ENCODE measurements around the gene CD200R1L. TPM values are rescaled to one million over a fixed set of nuclear protein-coding genes. Genes with fewer than 3 reads are reported as not detected.
A peak's percentile ranks its signal among the peaks of the same experiment; 100 is the strongest.

Gene CD200R1L
- polyA plus RNA-seq (2012; ENCODE audit: low read depth, missing spikeins): not detected

GRCh38 chr3:112846764-112847163 lies at the start of gene CD200R1L:
CD200R1L (minus strand) TSS chr3:112846864; CDS start chr3:112829367, 17,497 bp downstream.
- TF ChIP-seq TAF1 (IDR thresholded peaks at IDR 0.05; ENCODE audit: low read depth, low read length) (no peak), PAX5 (IDR thresholded peaks at IDR 0.05; ENCODE audit: insufficient read depth, low read length, severe bottlenecking) (no peak), POU2F2 (IDR thresholded peaks at IDR 0.05; ENCODE audit: low read depth, low read length) (no peak), SPI1 (IDR thresholded peaks at IDR 0.05; ENCODE audit: low read depth, low read length) (no peak), POLR2A (IDR thresholded peaks at IDR 0.05; ENCODE audit: low read depth, low read length) (no peak), POLR2AphosphoS5 (IDR thresholded peaks at IDR 0.05; ENCODE audit: low read depth, low read length) (no peak)
- FAIRE-seq (no peak), DNase-seq (ENCODE audit: insufficient read length, low spot score) (no peak)

GRCh38 chr3:112894258-112894657 lies 47.6 kb upstream of the CD200R1L start:
- DNase-seq (ENCODE audit: insufficient read length, low spot score) (no peak), FAIRE-seq (no peak)
- no peak for TF ChIP-seq POLR2A (IDR thresholded peaks at IDR 0.05; ENCODE audit: low read depth, low read length)
- TF ChIP-seq TAF1 (IDR thresholded peaks at IDR 0.05; ENCODE audit: low read depth, low read length): no peak
- TF ChIP-seq POLR2AphosphoS5 (IDR thresholded peaks at IDR 0.05; ENCODE audit: low read depth, low read length): no peak
- TF ChIP-seq SPI1 (IDR thresholded peaks at IDR 0.05; ENCODE audit: low read depth, low read length): no peak
- no peak for TF ChIP-seq POU2F2 (IDR thresholded peaks at IDR 0.05; ENCODE audit: low read depth, low read length)
- no peak for TF ChIP-seq PAX5 (IDR thresholded peaks at IDR 0.05; ENCODE audit: insufficient read depth, low read length, severe bottlenecking)

- TF ChIP-seq POLR2A (IDR thresholded peaks at IDR 0.05; ENCODE audit: low read depth, low read length) (no peak), SPI1 (IDR thresholded peaks at IDR 0.05; ENCODE audit: low read depth, low read length) (no peak), TAF1 (IDR thresholded peaks at IDR 0.05; ENCODE audit: low read depth, low read length) (no peak), POU2F2 (IDR thresholded peaks at IDR 0.05; ENCODE audit: low read depth, low read length) (no peak), PAX5 (IDR thresholded peaks at IDR 0.05; ENCODE audit: insufficient read depth, low read length, severe bottlenecking) (no peak), POLR2AphosphoS5 (IDR thresholded peaks at IDR 0.05; ENCODE audit: low read depth, low read length) (no peak)
- FAIRE-seq (no peak), DNase-seq (ENCODE audit: insufficient read length, low spot score) (no peak)
Measured at GRCh38 chr3:112889357-112889756, 42.7 kb upstream of the CD200R1L start.

- DNase-seq (ENCODE audit: insufficient read length, low spot score): no peak
Measured at GRCh38 chr3:112888381-112889085, 41.9 kb upstream of the CD200R1L start.

GRCh38 chr3:112884678-112885290 lies 38.1 kb upstream of the CD200R1L start:
- no peak for TF ChIP-seq POLR2AphosphoS5 (IDR thresholded peaks at IDR 0.05; ENCODE audit: low read depth, low read length)
- TF ChIP-seq PAX5 (IDR thresholded peaks at IDR 0.05; ENCODE audit: insufficient read depth, low read length, severe bottlenecking): no peak
- TF ChIP-seq POLR2A (IDR thresholded peaks at IDR 0.05; ENCODE audit: low read depth, low read length): no peak
- no peak for TF ChIP-seq POU2F2 (IDR thresholded peaks at IDR 0.05; ENCODE audit: low read depth, low read length)
- no peak for TF ChIP-seq TAF1 (IDR thresholded peaks at IDR 0.05; ENCODE audit: low read depth, low read length)
- no peak for TF ChIP-seq SPI1 (IDR thresholded peaks at IDR 0.05; ENCODE audit: low read depth, low read length)
- FAIRE-seq (no peak), DNase-seq (ENCODE audit: insufficient read length, low spot score) (no peak)

More at GRCh38 chr3:112888381-112889085, 41.9 kb upstream of the CD200R1L start:
- FAIRE-seq: no peak
- TF ChIP-seq SPI1 (IDR thresholded peaks at IDR 0.05; ENCODE audit: low read depth, low read length) (no peak), PAX5 (IDR thresholded peaks at IDR 0.05; ENCODE audit: insufficient read depth, low read length, severe bottlenecking) (no peak), TAF1 (IDR thresholded peaks at IDR 0.05; ENCODE audit: low read depth, low read length) (no peak), POLR2AphosphoS5 (IDR thresholded peaks at IDR 0.05; ENCODE audit: low read depth, low read length) (no peak)

GRCh38 chr3:112881891-112882290 lies 35.2 kb upstream of the CD200R1L start:
- FAIRE-seq: no peak
- TF ChIP-seq POLR2AphosphoS5 (IDR thresholded peaks at IDR 0.05; ENCODE audit: low read depth, low read length) (no peak), SPI1 (IDR thresholded peaks at IDR 0.05; ENCODE audit: low read depth, low read length) (no peak), POLR2A (IDR thresholded peaks at IDR 0.05; ENCODE audit: low read depth, low read length) (no peak), POU2F2 (IDR thresholded peaks at IDR 0.05; ENCODE audit: low read depth, low read length) (no peak), TAF1 (IDR thresholded peaks at IDR 0.05; ENCODE audit: low read depth, low read length) (no peak), PAX5 (IDR thresholded peaks at IDR 0.05; ENCODE audit: insufficient read depth, low read length, severe bottlenecking) (no peak)
- no peak for DNase-seq (ENCODE audit: insufficient read length, low spot score)

GRCh38 chr3:112875561-112875960 lies 28.9 kb upstream of the CD200R1L start:
- no peak for TF ChIP-seq PAX5 (IDR thresholded peaks at IDR 0.05; ENCODE audit: insufficient read depth, low read length, severe bottlenecking)
- TF ChIP-seq POU2F2 (IDR thresholded peaks at IDR 0.05; ENCODE audit: low read depth, low read length): no peak
- no peak for TF ChIP-seq POLR2A (IDR thresholded peaks at IDR 0.05; ENCODE audit: low read depth, low read length)
- no peak for TF ChIP-seq TAF1 (IDR thresholded peaks at IDR 0.05; ENCODE audit: low read depth, low read length)
- TF ChIP-seq SPI1 (IDR thresholded peaks at IDR 0.05; ENCODE audit: low read depth, low read length): no peak
- TF ChIP-seq POLR2AphosphoS5 (IDR thresholded peaks at IDR 0.05; ENCODE audit: low read depth, low read length): no peak
- DNase-seq (ENCODE audit: insufficient read length, low spot score): no peak
- no peak for FAIRE-seq

GRCh38 chr3:112874725-112875124 lies 28.1 kb upstream of the CD200R1L start:
- FAIRE-seq (no peak), DNase-seq (ENCODE audit: insufficient read length, low spot score) (no peak)
- TF ChIP-seq POLR2A (IDR thresholded peaks at IDR 0.05; ENCODE audit: low read depth, low read length) (no peak), POU2F2 (IDR thresholded peaks at IDR 0.05; ENCODE audit: low read depth, low read length) (no peak), PAX5 (IDR thresholded peaks at IDR 0.05; ENCODE audit: insufficient read depth, low read length, severe bottlenecking) (no peak), POLR2AphosphoS5 (IDR thresholded peaks at IDR 0.05; ENCODE audit: low read depth, low read length) (no peak), TAF1 (IDR thresholded peaks at IDR 0.05; ENCODE audit: low read depth, low read length) (no peak), SPI1 (IDR thresholded peaks at IDR 0.05; ENCODE audit: low read depth, low read length) (no peak)

- TF ChIP-seq POLR2A (IDR thresholded peaks at IDR 0.05; ENCODE audit: low read depth, low read length) (no peak), SPI1 (IDR thresholded peaks at IDR 0.05; ENCODE audit: low read depth, low read length) (peak; percentile 63), PAX5 (IDR thresholded peaks at IDR 0.05; ENCODE audit: insufficient read depth, low read length, severe bottlenecking) (no peak), POU2F2 (IDR thresholded peaks at IDR 0.05; ENCODE audit: low read depth, low read length) (no peak), TAF1 (IDR thresholded peaks at IDR 0.05; ENCODE audit: low read depth, low read length) (no peak), POLR2AphosphoS5 (IDR thresholded peaks at IDR 0.05; ENCODE audit: low read depth, low read length) (no peak)
- FAIRE-seq: no peak
- DNase-seq (ENCODE audit: insufficient read length, low spot score): no peak
Measured at GRCh38 chr3:112873632-112874031, 27.0 kb upstream of the CD200R1L start.
